IgD-negative memory B cell (primary cell): ENCODE measurements around the gene SEC61A1. TPM values are rescaled to one million over a fixed set of nuclear protein-coding genes. Genes with fewer than 3 reads are reported as not detected.

Source experiments
- H3K27ac Mint-ChIP-seq, 3 donors: one replicate each; pipeline ENCODE4 v1.8.0; 2020 to 2022; ENCODE audit warnings: mild to moderate bottlenecking in 3 of 3, mixed read lengths in 3 of 3, moderate library complexity in 1 of 3
- H3K27me3 Mint-ChIP-seq: one replicate; pipeline ENCODE4 v1.8.0; 2021; ENCODE audit warnings: mixed read lengths
- H3K36me3 Mint-ChIP-seq: one replicate; pipeline ENCODE4 v1.8.0; 2020; ENCODE audit warnings: mild to moderate bottlenecking, mixed read lengths
- H3K4me1 Mint-ChIP-seq, 3 donors: one replicate each; pipeline ENCODE4 v1.8.0; 2020 to 2022; ENCODE audit warnings: mixed read lengths in 3 of 3, mild to moderate bottlenecking in 1 of 3
- H3K4me3 Mint-ChIP-seq, 4 donors: one replicate each; pipeline ENCODE4 v1.8.0; 2020 to 2022; ENCODE audit warnings: mild to moderate bottlenecking in 4 of 4, mixed read lengths in 4 of 4, moderate library complexity in 3 of 4
- H3K9me3 Mint-ChIP-seq, 3 donors: one replicate each; pipeline ENCODE4 v1.8.0; 2020 to 2021; ENCODE audit warnings: mixed read lengths in 3 of 3, mild to moderate bottlenecking in 1 of 3
- polyA plus RNA-seq: library from polyadenylated mRNA; unstranded; fragments of 300-500 nt; fragmentation: Illumina TruSeq; gene quantifications from one replicate; pipeline ENCODE4 v1.2.3, GENCODE V29; 2021

The SEC61A1 gene
- polyA plus RNA-seq, 1 donor from 2014 or later, result 79.2 TPM

DNA sequence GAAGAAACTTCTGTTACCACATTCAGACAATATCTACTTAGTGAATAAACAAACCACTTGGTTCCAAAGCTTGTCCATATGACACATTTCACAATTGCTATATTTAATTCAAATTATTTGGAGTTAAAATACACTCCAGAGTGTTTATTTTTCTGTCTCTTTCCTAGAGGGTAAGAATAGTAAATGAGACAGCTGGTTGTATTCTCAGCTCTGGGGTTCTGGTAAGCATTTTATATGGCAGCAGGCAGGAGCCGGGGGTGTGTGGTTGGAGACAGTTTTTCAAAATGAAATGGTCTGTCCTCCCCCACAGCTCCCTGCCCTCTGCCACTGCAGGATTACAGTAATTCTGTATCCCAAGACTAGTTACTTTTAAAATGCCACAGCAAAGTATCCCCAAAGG lies 10.9 kb upstream of the SEC61A1 start:
- Mint-ChIP-seq H3K4me1 (peaks cover 0 to 1% (median 0%) of the 10 kb centered on the region in 3 donors), H3K36me3 (no peaks in the 10 kb centered on the region), H3K27ac (no peak overlapping the region), H3K4me3 (no peak overlapping the region), H3K9me3 (no peaks in the 10 kb centered on the region), H3K27me3 (peaks cover 8% of the 10 kb centered on the region)

DNA sequence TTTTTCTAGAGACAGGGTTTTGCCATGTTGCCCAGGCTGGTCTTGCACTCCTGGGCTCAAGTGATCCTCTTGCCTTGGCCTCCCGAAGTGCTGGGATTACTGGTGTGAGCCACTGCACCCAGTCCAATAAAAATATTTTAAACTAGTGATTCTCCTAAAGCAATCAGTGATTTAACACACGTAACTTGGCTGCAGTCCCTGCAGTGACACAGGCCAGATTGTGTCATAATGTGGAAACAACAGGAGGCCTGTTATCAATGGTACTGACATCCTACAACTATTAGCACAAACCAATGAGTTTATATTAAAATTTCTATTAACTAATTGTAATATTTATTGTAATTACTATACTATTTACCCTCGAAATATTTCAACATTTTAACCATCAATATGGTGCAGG lies 1.6 kb upstream of the SEC61A1 start:
- Mint-ChIP-seq H3K9me3 (no peaks in the 10 kb centered on the region), H3K36me3 (no peaks in the 10 kb centered on the region), H3K4me3 (peak overlapping the region in 3 of 4 donors; percentile 65 to 96 (median 92)), H3K27me3 (peaks cover 5% of the 10 kb centered on the region), H3K4me1 (peaks cover 28 to 35% (median 33%) of the 10 kb centered on the region in 3 donors), H3K27ac (peak overlapping the region in 2 of 3 donors; percentile 94 to 95)

DNA sequence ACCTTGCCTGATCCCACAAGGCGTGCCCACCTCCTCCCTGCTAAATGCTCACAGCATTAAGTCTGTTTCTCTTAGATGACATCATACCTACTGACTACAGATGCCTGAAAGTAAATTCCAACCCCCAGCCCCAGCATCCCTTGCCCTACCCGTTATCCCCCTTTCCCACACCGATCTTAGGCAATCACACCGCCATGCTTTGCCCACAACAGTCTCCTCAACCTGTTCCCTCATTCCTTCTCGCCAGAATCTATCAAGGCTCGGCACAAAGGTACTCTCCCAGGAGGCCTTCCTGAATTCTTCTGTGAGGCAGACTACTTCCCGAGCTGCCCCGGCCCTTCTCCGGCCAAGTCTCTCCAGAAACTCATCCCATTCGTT lies 789 bp upstream of the SEC61A1 start:
- peak overlapping the region; percentile 92 to 98 (median 96) for H3K4me3 Mint-ChIP-seq

DNA sequence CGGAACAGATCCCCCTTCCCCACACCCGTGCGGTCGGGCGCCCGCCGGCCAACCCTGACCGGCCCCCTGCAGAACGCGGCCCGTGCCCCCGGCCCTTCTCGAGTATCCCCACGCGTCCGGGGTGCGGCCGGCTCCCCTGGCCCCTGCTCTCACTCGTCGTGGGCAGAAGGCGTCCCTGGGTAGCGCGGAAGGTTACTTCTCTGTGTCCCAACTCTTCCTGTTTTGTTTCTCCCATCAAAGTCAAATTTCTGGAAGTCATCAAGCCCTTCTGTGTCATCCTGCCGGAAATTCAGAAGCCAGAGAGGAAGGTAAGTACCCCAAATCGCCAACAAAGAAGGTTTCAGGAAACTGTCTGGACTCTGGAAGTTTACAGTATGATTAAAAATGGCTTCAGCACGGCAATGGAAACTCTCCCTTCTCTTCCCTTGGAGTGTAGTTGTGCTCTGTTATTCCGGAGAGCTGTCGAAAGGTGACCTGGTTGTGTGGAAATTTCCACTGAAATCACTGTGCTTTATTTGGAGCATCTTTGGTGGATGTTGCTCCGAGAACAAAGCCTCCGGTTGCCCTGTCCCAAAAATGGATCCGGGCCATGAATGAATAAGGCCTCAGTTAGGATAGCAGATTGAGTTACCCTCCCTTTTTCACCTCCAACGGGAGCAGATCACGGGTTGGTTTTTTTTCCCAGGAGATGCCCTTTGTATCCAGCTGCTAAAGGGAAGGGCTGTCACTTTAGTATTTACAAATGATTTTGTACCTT lies 536 bp downstream of the SEC61A1 start:
- no peaks in the 10 kb centered on the region for H3K9me3 Mint-ChIP-seq
- peaks cover 26 to 37% (median 34%) of the 10 kb centered on the region in 3 donors for H3K4me1 Mint-ChIP-seq
- no peaks in the 10 kb centered on the region for H3K36me3 Mint-ChIP-seq
- no peaks in the 10 kb centered on the region for H3K27me3 Mint-ChIP-seq
- H3K4me3 Mint-ChIP-seq, result peak overlapping the region; percentile 94 to 98 (median 96)
- H3K27ac Mint-ChIP-seq, result peak overlapping the region; percentile 94 to 95 (median 94)

More for the DNA sequence above, 789 bp upstream of the SEC61A1 start:
- Mint-ChIP-seq H3K9me3 (no peaks in the 10 kb centered on the region), H3K4me1 (peaks cover 26 to 37% (median 33%) of the 10 kb centered on the region in 3 donors), H3K27ac (peak overlapping the region; percentile 90 to 95 (median 94)), H3K36me3 (no peaks in the 10 kb centered on the region), H3K27me3 (no peaks in the 10 kb centered on the region)

DNA sequence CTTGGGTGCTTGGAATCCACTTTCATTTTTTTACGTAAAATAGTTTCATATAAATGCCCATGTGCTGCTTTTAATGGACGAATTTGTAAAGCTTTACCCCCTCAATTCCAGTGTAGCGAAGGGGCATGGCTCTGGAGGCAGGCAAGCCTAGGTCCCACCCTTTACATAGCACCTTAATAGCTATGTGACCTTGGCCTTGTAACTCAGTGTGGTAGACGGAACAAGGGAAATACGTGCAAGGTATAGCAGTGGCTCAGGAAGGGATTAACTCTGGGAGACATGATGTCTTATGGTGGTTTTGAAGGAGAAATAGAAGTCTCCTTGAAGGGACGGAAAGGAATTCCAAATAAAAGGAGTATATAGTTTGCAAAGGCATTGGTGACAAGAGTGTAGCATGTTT lies 1.4 kb downstream of the SEC61A1 start:
- H3K4me1 Mint-ChIP-seq, result peaks cover 26 to 37% (median 34%) of the 10 kb centered on the region in 3 donors
- H3K9me3 Mint-ChIP-seq, result no peaks in the 10 kb centered on the region
- H3K4me3 Mint-ChIP-seq, result peak overlapping the region; percentile 94 to 98 (median 96)
- H3K27me3 Mint-ChIP-seq, result no peaks in the 10 kb centered on the region
- no peaks in the 10 kb centered on the region for H3K36me3 Mint-ChIP-seq
- H3K27ac Mint-ChIP-seq, result peak overlapping the region; percentile 43 to 95 (median 94)

DNA sequence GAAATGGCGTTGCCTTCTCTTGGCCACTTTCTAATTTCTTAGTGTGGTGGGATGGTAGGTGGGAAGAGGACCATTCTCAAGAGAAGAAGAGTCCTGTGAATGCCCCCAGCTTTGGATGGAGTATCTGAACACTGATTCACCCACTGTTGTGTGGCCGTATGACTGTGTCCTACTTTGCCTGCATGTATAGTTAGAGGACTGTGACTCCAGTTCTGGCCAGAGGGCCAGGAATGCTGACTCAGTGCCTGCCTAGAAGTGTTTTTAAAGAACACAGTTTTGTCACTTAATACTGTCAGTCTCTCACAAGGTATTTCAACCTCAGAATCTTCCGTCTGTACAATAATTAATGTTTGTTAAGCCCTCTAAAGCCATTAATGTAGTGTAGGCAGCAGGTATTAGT lies 2.1 kb downstream of the SEC61A1 start:
- Mint-ChIP-seq H3K27ac (peak overlapping the region; percentile 19 to 95 (median 94)), H3K36me3 (no peaks in the 10 kb centered on the region), H3K9me3 (no peaks in the 10 kb centered on the region), H3K27me3 (no peaks in the 10 kb centered on the region), H3K4me3 (peak overlapping the region; percentile 94 to 98 (median 96)), H3K4me1 (peaks cover 26 to 37% (median 34%) of the 10 kb centered on the region in 3 donors)

DNA sequence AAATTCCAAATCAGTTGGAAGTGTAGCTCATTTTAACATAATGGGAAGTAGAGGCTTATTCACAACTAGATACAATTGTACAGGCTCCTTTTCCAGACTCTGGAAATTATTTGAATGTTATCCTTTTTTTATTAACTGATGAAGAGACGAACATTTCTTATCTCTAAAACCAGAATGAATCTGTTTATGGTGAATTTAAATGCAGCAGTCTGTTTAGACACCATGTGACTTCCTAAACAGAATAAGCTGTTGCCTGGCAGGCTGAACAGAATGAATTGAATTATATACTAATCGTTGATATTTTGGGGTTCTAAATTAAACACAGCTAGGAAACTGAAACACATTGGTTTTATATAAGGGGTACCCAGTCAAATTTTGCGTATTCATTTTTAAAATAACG lies 4.0 kb downstream of the SEC61A1 start:
- Mint-ChIP-seq H3K27me3 (no peaks in the 10 kb centered on the region), H3K9me3 (no peaks in the 10 kb centered on the region), H3K4me3 (no peak overlapping the region), H3K4me1 (peaks cover 26 to 37% (median 34%) of the 10 kb centered on the region in 3 donors), H3K36me3 (peaks cover 3% of the 10 kb centered on the region), H3K27ac (no peak overlapping the region)

DNA sequence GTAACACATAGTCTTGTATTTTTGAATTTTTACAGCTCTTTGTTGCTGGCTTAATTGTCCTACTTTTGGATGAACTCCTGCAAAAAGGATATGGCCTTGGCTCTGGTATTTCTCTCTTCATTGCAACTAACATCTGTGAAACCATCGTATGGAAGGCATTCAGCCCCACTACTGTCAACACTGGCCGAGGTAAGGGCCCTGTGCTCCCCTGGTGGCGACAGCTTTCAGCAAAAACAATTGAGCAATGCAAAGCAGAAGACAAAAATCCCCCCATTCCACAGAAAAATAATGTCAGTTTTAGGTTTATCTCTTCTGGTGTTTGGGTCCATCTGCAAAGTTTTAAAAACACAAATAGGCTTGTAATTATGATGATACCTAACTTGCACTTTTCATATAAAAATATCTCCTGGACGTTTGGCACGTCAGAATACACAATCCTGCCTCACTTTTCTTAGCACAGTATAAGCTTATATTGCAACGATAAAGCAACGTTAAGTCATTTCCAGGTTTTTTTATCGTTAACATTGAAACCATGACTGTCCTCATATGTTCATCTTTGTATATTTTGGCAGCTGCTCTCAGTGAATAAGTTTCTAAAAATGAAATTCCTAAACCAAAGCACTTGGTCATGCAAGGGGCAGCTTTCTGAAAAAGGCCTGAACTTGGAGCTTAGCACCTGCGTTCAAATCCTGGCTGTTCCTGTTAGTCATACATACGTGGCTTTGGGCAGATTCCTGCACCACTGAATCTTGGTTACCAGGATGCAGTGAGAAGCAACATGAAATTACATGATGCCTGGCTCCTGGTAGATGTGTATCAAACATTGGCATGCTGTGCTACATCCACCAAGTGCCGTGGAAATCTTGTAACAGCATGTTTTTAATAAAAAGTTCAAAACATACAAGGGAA lies 8.5 kb downstream of the SEC61A1 start:
- Mint-ChIP-seq H3K9me3 (no peaks in the 10 kb centered on the region), H3K27ac (no peak overlapping the region), H3K36me3 (peaks cover 11% of the 10 kb centered on the region), H3K4me3 (peak overlapping the region in 1 of 4 donors; percentile 4), H3K4me1 (peaks cover under 1 to 4% (median 4%) of the 10 kb centered on the region in 3 donors), H3K27me3 (no peaks in the 10 kb centered on the region)

DNA sequence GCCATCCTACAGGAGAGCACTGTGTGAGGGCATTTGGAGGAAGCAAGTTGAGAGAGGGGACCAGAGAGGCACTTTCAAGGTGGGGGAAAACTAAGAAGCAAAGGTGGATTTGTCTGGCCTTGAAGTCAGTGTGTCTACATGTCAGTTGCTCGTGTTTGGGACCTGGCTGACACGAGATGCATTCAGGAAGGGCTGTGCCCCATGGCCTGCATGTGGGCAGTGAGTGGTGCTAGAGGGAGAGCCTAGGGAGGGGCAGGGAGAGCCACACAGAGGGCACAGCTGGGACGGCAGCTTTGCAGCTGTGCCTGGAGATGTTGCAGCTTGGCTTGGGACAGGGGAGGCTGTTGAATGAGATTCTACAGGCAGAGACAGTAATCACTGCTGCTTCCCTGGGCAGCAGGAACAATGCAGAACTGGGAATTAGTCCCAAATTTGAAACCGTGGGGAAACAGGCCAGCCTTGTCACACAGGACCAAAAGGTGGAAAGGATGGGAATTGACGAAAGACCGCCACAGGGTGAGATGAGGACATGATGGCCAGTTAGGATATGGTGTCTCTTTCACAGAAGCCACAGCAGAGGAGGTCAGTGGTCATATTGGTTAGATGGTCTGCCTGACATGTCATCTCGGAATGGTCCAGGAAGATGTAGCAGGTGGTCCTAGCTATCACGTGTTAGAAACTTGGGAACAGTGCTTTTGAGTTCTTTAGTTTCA lies 10.0 kb downstream of the SEC61A1 start:
- peak overlapping the region in 1 of 3 donors; percentile 84 for H3K27ac Mint-ChIP-seq
- no peaks in the 10 kb centered on the region for H3K9me3 Mint-ChIP-seq

DNA sequence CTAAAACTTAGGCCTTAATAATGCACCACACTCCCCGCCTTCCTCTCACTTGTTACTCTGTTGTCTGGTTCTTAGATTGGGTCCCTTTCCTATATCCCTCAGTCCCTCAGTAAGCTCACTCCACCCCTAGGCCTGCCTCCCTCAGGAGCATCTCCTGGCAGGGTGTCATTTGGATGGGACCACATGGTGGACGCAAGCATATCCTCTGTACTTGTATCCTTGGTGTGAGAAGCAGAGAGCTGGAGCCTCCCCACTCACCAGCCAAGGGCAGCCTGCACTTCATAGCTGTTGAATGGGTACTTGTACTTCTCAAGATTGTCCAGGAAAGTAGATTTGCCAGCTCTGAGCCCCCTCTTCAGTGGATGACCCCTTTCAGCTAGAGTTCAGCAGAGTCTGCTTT lies 11.6 kb downstream of the SEC61A1 start:
- Mint-ChIP-seq H3K36me3 (peaks cover 11% of the 10 kb centered on the region), H3K27me3 (no peaks in the 10 kb centered on the region), H3K4me1 (peaks cover 0 to 4% (median 2%) of the 10 kb centered on the region in 3 donors), H3K9me3 (no peaks in the 10 kb centered on the region), H3K27ac (no peak overlapping the region), H3K4me3 (peak overlapping the region in 1 of 4 donors; percentile 64)

More for the DNA sequence above, 10.0 kb downstream of the SEC61A1 start:
- Mint-ChIP-seq H3K4me3 (peak overlapping the region in 1 of 4 donors; percentile 1), H3K27me3 (no peaks in the 10 kb centered on the region), H3K4me1 (peaks cover 0 to 4% (median 4%) of the 10 kb centered on the region in 3 donors), H3K36me3 (peaks cover 11% of the 10 kb centered on the region)

DNA sequence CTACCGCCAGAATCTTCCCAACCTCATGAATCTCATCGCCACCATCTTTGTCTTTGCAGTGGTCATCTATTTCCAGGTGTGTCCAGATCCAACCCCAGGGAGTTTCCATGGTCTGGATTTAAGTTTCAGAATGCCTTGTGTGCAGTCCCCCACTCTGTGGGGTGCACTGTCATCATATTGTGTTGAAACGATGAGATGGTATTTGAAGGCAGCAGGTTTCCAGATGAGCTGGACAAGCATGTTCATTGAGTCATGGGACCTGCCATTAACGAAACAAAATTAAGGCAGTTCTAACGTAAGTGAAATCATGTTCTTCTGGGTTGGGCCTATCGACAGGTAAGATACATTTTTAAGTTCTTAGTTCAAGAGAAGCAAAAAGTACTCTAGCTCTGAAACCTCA lies 12.7 kb downstream of the SEC61A1 start:
- H3K27ac Mint-ChIP-seq, result no peak overlapping the region
- no peaks in the 10 kb centered on the region for H3K9me3 Mint-ChIP-seq
- H3K36me3 Mint-ChIP-seq, result peaks cover 11% of the 10 kb centered on the region
- H3K4me3 Mint-ChIP-seq, result no peak overlapping the region
- no peaks in the 10 kb centered on the region for H3K27me3 Mint-ChIP-seq
- peaks cover 0 to 4% (median 0%) of the 10 kb centered on the region in 3 donors for H3K4me1 Mint-ChIP-seq

DNA sequence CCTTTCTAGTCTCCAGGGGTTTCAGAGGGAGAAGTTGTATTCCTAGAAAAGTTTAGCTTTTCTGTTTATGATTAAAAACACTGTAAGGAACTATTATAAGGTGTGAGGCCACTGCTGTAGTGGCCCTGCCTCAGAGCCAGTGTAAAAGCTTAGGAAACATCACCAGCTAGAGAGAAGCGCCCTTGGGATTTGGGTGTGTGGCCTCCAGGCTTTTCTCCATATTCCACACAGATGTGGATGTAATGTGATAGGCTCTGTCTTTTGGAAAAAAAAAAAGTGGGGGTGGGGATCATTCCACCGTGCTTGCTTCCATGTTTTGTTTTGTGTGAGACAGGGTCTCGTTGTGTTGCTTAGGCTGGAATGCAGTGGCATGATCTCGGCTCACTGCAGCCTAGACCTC lies 13.9 kb downstream of the SEC61A1 start:
- no peak overlapping the region for H3K4me3 Mint-ChIP-seq
- H3K9me3 Mint-ChIP-seq, result no peaks in the 10 kb centered on the region
- no peak overlapping the region for H3K27ac Mint-ChIP-seq
- H3K27me3 Mint-ChIP-seq, result no peaks in the 10 kb centered on the region
- H3K4me1 Mint-ChIP-seq, result peaks cover 0 to 2% (median 0%) of the 10 kb centered on the region in 3 donors
- peaks cover 10% of the 10 kb centered on the region for H3K36me3 Mint-ChIP-seq

DNA sequence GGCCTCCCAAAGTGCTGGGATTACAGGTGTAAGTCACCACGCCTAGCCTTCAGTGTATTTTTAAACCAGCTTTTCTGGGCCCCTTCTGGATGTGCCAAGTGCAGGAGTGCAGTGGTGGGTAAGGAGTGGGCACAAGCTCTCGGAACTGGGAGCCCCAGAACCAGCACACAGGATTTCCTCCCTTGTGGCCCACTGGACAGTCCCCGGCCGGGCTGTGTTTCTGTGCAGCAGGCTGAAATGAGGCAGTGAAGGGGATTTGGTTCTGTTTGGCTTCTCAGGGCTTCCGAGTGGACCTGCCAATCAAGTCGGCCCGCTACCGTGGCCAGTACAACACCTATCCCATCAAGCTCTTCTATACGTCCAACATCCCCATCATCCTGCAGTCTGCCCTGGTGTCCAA lies 14.4 kb downstream of the SEC61A1 start:
- Mint-ChIP-seq H3K27ac (no peak overlapping the region), H3K4me3 (no peak overlapping the region), H3K36me3 (peaks cover 10% of the 10 kb centered on the region), H3K27me3 (no peaks in the 10 kb centered on the region), H3K9me3 (no peaks in the 10 kb centered on the region), H3K4me1 (peaks cover 0 to 2% (median 0%) of the 10 kb centered on the region in 3 donors)

DNA sequence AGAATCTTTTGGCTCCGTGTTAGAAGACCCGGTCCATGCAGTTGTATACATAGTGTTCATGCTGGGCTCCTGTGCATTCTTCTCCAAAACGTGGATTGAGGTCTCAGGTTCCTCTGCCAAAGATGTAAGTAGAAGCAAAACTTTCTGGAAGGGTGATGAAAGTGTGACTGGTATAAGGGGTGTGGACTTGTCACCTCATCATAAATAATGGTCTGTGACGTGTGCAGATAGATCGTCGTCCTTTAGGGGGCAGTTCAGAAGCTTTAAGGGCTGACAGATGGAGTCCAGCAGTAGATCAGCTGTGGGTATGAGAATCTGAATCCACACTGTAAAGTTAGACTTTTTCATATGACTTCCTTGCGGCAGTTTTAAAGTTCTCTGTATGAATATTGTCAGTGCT lies 15.3 kb downstream of the SEC61A1 start:
- H3K4me3 Mint-ChIP-seq, result no peak overlapping the region
- H3K4me1 Mint-ChIP-seq, result peaks cover 0 to 2% (median 0%) of the 10 kb centered on the region in 3 donors
- peaks cover 10% of the 10 kb centered on the region for H3K36me3 Mint-ChIP-seq
- no peak overlapping the region for H3K27ac Mint-ChIP-seq
- no peaks in the 10 kb centered on the region for H3K9me3 Mint-ChIP-seq
- no peaks in the 10 kb centered on the region for H3K27me3 Mint-ChIP-seq
